ENCODE results near the gene ZNF610.

ZNF610 gene

DNA sequence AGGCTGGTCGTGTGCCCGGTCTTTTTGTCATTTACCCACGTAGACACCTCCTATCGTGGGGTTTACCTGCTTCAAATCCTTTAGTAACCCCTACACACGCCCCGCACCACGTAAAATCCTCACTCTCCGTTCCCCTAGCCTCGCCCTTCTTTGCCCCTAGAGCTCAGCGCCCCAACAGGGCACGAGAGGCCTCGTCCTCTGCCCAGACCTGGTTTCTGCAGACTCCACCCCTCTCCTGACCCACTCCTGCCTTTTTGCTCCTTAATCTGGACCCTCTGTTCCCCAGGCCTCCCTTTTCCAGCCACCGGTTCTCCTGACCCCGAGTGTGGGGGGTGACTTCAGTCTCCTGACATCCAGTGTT lies 62.0 kb downstream of the ZNF610 start:
- no peak for DNase-seq

DNA sequence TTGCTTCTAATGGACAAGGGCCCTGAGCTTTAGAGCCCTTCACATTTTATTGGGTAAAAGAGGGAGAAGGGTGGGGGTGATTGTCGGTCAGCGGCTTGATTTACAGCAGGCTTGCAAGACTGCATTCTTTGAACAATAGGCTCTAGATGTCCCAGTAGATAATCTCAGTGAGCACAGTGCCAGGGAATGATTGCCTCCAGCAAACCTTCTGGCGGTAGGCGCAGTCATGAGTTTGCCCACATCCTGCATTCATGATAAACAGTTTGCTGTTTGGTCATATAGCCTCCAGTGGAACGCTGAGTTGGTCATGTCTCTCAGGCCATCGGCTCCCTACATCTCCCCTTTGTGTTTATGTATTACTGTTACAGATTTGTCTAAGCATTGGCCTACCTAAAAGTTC lies 74.2 kb downstream of the ZNF610 start:
- DNase-seq = no peak

DNA sequence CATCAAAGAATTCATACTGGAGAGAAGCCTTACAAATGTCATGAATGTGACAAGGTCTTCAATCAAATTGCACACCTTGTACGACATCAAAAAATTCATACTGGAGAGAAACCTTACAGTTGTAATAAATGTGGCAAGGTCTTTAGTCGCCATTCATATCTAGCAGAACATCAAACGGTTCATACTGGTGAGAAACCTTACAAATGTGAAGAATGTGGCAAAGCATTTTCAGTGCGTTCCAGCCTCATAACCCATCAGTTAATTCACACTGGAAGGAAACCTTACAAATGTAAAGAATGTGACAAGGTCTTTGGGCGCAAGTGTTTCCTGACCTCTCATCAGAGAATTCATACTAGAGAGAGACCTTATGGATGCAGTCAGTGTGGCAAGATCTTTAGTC lies 79.7 kb downstream of the ZNF610 start:
- no peak for DNase-seq

All from CD4-positive, alpha-beta T cell treated with Interleukin-12 subunit alpha and Interleukin-12 subunit beta, for 1 hour (primary cell).